GM12891 (cell line): ENCODE measurements around the gene ZNF763.

ENCODE experiments used
- DNase-seq: peaks from one replicate; pipeline ENCODE4 v3.0.0; 2011; ENCODE audit warnings: low spot score; ENCODE audit not compliant: insufficient read length
- FAIRE-seq: peaks from 2 replicates; lab custom pipeline; 2011; peaks lifted over from hg19 to GRCh38; lab: Jason Lieb, UNC
- PAX5 ChIP-seq: IDR thresholded peaks from 2 replicates; pipeline ENCODE4 v1.6.1; 2011; ENCODE audit warnings: low read length, moderate library complexity, mild to moderate bottlenecking; ENCODE audit not compliant: insufficient read depth, severe bottlenecking
- POLR2A ChIP-seq: IDR thresholded peaks from 2 replicates; pipeline ENCODE4 v1.6.1; 2011; ENCODE audit warnings: low read depth, low read length, control low read depth
- POLR2AphosphoS5 ChIP-seq: IDR thresholded peaks from 2 replicates; pipeline ENCODE4 v1.6.1; 2011; ENCODE audit warnings: low read depth, low read length, control low read depth
- POU2F2 ChIP-seq: IDR thresholded peaks from 2 replicates; pipeline ENCODE4 v1.6.1; 2011; ENCODE audit warnings: low read depth, mild to moderate bottlenecking, control low read depth, low read length, moderate library complexity
- SPI1 ChIP-seq: IDR thresholded peaks from 2 replicates; pipeline ENCODE4 v1.6.1; 2011; ENCODE audit warnings: low read depth, low read length, control low read depth
- TAF1 ChIP-seq: IDR thresholded peaks from 2 replicates; pipeline ENCODE4 v1.6.1; 2011; ENCODE audit warnings: low read depth, low read length, control low read depth

ZNF763 gene

GRCh38 chr19:11995174-11995573, 30.3 kb downstream of the ZNF763 start:
- FAIRE-seq = no peak
- DNase-seq = no peak
- TF ChIP-seq SPI1 (no peak), TAF1 (no peak), POLR2A (no peak), POU2F2 (no peak), POLR2AphosphoS5 (no peak), PAX5 (no peak)

DNA sequence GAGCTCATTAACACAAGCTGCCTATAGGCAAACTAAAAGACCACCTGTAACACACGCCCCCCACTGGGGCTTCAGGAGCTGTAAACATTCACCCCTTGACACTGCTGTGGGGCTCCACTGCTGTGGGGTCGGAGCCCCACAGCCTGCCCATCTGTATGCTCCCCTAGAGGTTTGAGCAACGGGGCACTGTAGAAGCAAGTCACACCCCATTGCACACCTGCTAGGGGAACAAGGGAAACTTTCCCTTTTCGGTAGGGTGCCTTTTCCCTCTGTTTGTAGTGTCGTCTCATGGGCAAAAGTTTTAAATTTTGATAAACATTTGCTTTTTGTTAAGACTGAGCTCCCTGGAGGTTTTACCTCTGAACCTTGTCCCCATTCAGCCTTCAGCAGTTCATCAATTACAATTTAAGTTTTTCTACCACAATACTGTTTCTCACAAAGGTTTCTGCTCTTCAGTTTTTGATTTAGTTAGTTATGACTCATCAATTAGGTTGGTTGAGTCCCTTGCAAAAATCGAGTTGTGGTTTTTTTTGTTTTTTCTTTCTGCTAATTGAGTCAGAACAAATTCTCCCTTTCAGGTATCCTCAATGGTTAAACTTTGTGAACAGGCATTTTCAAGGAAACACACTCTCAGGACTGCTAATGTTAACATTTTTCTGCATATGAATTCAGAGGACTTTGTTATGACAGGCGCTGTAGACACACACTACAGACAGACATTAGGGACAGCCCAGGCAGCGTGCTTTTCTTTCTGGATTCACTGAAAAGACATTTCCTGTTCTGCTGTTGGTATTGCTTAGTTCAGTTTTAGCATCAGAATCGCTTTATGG, 35.5 kb downstream of the ZNF763 start:
- FAIRE-seq = no peak

GRCh38 chr19:12015015-12015752, 50.3 kb downstream of the ZNF763 start:
- TF ChIP-seq POLR2A (no peak), POLR2AphosphoS5 (no peak), PAX5 (no peak), SPI1 (no peak), TAF1 (no peak), POU2F2 (no peak)
- no peak for DNase-seq
- no peak for FAIRE-seq

More for the DNA sequence above, 35.5 kb downstream of the ZNF763 start:
- peak; percentile 42 for DNase-seq
- TF ChIP-seq POLR2AphosphoS5 (no peak), TAF1 (no peak), PAX5 (peak; percentile 62), SPI1 (no peak), POLR2A (no peak), POU2F2 (peak; percentile 13; the same call in 1 of the 2 replicates)

GRCh38 chr19:12015753-12016116, 50.9 kb downstream of the ZNF763 start:
- no peak for TF ChIP-seq POLR2A
- no peak for TF ChIP-seq POLR2AphosphoS5
- no peak for TF ChIP-seq PAX5
- no peak for TF ChIP-seq TAF1
- no peak for TF ChIP-seq SPI1
- TF ChIP-seq POU2F2 = no peak
- FAIRE-seq (no peak), DNase-seq (no peak)
